AG04449 (cell line): Measurements from ENCODE around the gene RIPPLY3.

ENCODE experiments used
- CTCF ChIA-PET: fragments of 350-600 bp; formaldehyde crosslinking; extraction: SDS; loops from one replicate; lab custom pipeline; 2021; ENCODE audit warnings: antibody characterized with exemption; lab: Yijun Ruan, JAX
- POLR2A ChIA-PET: fragments of 400-600, 350-600 bp; formaldehyde crosslinking; extraction: SDS; loops from one replicate; lab custom pipeline; 2020; ENCODE audit warnings: antibody characterized with exemption, inconsistent platforms; lab: Yijun Ruan, JAX
- DNase-seq: peaks from one replicate; pipeline ENCODE4 v3.0.0-alpha.2; 2010; ENCODE audit warnings: low read depth, low spot score
- H3K4me3 ChIP-seq: 2 replicates; pipeline ENCODE4 v1.5.1; 2011; ENCODE audit warnings: low read depth, mild to moderate bottlenecking, control low read depth, low read length
- TF ChIP-seq, protein P1 (sequence below): IDR thresholded peaks from one replicate; pipeline ENCODE4 v1.5.1; 2011; ENCODE audit warnings: mild to moderate bottlenecking, moderate library complexity, low read length, control low read depth, inconsistent platforms; ENCODE audit not compliant: insufficient read depth; ENCODE audit errors: missing control alignments

RIPPLY3 gene

DNA sequence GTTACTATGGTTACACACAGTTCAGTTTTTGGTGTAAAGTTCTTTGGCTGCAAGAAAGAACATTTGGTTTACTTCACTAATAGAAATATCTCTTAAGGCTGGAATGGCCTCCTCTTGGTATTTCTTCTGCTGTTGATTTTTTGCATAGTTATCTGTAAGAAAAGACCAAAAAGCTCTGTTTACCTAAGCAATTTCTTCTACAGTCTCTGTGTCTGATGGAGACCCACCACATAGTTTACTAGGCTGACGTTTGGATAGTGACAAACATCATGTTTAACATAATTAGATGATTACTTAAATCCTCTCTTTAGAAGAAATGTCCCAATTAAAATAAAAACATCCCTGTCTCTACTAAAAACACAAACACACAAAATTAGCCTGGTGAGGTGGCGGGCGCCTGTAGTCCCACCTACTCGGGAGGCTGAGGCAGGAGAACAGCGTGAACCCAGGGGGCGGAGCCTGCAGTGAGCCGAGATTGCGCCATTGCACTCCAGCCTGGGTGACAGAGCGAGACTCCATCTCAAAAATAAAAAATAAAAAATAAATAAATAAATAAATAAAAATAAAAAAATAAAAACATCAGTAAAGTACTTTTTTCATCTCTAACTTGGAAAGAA is 59.2 kb downstream of the RIPPLY3 start:
- CTCF ChIA-PET, result no interaction called here
- no peak overlapping the region for H3K4me3 ChIP-seq
- no peak for DNase-seq
- POLR2A ChIA-PET, result no interaction called here
- TF ChIP-seq, protein P1, sequence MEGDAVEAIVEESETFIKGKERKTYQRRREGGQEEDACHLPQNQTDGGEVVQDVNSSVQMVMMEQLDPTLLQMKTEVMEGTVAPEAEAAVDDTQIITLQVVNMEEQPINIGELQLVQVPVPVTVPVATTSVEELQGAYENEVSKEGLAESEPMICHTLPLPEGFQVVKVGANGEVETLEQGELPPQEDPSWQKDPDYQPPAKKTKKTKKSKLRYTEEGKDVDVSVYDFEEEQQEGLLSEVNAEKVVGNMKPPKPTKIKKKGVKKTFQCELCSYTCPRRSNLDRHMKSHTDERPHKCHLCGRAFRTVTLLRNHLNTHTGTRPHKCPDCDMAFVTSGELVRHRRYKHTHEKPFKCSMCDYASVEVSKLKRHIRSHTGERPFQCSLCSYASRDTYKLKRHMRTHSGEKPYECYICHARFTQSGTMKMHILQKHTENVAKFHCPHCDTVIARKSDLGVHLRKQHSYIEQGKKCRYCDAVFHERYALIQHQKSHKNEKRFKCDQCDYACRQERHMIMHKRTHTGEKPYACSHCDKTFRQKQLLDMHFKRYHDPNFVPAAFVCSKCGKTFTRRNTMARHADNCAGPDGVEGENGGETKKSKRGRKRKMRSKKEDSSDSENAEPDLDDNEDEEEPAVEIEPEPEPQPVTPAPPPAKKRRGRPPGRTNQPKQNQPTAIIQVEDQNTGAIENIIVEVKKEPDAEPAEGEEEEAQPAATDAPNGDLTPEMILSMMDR, result no peak
